Measurements from ENCODE around the gene FBXL17.

The FBXL17 gene

DNA sequence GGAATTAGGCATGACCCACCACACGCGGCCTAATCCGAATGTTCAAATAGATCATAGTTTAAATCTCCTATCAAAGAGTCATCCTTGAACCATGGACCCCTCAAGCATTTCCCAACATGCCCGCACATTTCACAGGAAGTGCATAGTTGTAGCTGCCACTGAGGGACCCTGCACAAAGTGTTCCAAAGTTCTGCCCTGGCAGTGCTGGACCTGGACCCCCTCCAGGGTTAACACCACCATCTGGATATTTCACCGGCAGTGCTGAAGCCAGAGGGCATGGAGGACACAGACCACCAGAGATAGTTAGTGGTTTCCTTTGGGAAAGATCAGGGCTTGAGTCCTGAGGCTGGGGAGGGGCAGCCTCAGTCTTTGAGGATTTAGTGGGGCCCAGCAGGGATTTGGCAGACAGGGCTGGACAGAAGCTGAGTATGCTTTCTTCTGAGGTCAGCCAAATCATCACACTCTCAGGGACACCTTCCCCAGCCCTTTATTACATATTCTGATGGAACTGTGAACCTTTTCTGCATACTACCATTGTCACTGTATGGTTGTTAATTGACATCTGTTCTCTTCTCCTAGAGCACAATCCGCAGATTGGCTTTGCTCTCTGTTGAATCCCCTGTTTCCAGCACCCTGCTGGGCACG, 567.6 kb downstream of the FBXL17 start:
- DNase-seq (ENCODE audit: low spot score) = no peak

DNA sequence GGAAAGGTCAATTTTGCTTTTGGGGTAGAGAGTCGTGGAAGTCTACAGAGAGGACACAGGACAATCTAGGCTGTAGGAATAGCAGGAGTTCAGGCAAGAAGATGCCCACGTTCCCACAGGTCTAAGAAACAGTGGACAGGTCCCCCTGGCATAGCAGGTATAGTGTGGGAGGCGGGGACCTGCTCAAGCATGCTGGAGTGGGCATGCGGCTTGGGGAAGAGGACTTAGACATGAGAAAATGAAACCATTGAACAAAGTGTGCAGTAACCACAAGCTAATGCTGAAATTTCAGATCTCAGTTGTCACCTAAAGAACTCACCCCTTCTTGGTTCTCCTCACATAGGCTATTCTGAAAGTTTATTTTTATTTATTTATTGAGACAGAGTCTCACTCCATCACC, 568.3 kb downstream of the FBXL17 start:
- no peak for DNase-seq (ENCODE audit: low spot score)

DNA sequence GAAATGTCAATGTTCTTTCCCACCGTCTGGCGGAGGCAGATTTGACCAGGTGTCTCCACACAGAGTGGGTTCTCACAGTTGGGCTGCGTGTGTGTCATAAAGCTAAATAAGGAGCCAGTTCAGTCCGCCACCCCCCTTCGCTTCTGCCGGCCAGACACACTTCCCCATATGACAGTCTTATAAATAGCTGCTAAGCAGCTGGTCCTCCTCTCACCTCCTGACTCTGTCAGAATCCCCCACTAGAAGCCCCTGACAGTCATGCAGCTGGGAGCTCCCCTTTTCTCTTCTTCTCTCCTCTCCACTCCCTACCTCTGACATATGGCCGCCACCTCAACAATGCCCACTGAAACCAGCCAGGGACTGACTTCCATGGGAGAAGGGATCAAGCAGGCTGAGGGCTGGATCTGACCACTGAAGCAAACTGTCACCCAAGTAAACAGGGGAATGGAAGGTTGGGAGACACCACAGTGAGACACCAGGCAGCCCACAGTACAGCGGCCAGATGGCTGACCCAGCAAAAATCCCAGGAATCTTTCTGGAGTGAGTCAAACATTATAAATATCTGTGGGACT, 569.2 kb downstream of the FBXL17 start:
- peak; percentile 4 for DNase-seq (ENCODE audit: low spot score)

DNA sequence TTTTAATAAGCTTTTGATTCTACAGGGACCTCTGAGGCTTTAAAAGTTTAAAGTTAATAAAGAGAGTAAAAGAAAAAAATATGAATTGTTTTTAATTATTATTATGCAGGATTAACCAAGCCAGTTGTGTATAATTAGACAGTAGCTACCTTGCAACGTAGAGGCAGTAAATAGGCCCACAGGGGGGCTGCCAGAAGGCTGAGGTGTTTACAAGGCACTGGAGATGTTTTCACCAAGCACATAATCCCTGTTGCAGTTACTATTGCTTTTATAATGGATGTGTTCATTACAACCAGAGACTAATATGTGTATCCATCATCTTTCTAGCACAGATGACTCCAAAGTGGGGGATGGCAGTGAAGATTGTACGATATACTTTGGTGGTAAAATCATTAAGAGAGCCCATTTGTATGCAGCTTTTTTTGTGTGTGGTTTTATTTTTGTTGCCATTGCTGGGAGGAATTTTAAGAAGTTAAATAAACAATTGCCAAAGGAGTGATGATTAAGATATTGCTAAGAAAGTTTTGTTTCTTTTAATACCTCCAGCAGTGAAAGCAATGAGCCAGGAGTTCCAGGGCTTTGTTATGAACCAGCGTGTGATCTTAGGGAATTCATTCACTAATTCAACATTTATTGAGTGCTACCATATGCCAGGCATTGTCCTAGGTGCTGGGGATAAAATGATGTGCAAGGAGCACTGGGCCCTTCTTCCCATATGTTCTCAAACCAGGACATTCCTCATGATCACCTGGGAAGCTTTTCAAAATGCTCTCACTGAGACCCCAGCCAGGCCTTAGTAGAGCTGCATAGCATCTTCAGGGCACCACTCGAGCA, 572.5 kb downstream of the FBXL17 start:
- no peak for DNase-seq (ENCODE audit: low spot score)

Data from pons (tissue), 1 donor.